ENCODE data around the gene BTG1.
"Not testable (repeated sequence)": the region's sequence is repeated elsewhere in the genome, so short reads cannot be mapped to it uniquely, and the experiment has no call there.

The BTG1 gene

DNA sequence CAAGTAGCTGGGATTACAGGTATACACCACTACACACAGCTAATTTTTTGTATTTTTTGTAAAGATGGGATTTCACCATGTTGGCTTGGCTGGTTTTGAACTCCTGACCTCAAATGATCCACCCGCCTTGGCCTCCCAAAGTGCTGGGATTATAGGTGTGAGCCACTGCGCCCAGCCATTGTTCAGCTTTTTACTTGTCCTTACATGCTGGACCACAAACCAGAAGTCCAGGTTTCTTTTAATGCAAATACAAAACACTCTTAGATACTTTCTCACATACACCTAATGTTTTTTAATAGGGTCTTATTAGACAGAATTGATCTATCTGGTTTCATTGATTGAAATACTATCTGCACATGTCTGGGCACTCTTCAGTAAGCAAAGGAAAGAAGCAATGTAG, 40.5 kb downstream of the BTG1 start:
- H3K4me3 ChIP-seq (ENCODE audit: low read depth, low read length) = no peak overlapping the region

DNA sequence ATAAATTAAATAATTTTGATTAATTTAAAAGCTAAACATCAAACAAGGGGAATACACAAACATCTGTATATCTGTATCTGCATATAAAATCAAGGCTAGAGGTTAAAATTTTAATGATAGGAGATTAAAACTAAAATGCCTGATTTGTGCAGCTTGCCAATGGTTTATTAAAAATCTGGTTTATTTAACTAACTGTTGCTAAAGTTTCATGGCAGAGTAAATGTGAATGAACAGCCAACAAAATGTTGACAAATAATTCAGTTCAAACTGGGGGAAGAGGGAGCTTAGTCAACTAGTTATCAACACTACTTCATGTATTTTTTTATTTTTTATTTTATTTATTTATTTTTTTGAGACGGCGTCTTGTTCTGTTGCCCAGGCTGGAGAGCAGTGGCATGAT, 43.0 kb downstream of the BTG1 start:
- H3K4me3 ChIP-seq (ENCODE audit: low read depth, low read length) = no peak overlapping the region

DNA sequence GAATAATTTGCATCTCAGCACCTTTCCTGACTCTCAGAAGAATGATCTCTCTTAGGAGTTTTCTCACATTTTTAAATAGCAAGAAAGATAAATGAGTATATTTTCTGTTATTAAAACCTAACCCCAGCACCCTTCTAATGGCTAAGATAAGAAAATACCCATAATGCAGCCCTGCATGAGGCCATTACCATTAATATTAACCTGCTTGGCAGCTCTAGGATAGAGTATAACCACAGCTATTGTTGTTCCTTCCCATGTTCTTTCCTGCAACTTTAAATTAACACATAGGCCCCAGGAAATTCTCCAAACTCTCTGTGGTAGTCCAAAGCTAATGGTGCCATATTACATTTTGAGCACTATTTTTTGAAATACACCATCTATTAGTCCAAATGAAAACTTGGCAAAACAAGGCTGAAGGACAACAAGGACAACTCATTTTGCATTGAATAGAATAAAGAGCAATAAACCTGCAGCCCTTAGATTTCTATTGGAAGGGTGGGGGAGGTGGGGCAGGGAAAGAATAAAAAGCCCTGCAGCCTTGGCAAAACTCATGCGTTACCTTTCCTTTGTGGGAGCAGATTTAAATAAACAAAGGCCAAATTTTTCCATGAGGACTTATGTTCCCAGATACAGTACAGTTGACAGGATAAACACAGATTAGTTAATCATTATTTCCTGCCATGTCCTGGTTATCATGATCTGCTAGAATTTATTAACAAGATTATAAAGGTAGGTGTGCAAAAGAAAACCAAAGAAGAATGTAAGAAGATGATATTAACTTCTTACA, 46.9 kb downstream of the BTG1 start:
- no peak overlapping the region for H3K4me3 ChIP-seq (ENCODE audit: low read depth, low read length)

GRCh38 chr12:92096346-92097136, 49.1 kb downstream of the BTG1 start:
- H3K4me3 ChIP-seq (ENCODE audit: low read depth, low read length) = no peak overlapping the region

DNA sequence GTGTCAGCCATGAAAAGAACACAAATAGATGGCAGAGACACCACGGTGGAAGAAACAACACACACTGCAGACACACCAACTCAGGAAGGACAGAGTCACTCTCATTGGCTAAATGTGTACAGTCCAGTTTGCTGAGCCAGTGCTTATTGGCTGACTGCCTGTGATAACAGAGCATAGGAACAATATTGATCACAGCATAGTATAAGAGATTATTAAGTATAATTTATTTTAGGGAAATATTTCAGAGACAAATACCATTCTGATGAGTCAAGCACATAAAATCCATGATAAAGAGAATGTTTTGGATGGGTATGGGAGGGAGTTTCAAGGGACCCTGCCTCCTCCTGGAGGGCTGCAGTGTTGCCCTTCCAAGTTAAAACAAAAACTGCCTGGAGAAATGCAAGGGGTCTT, 50.9 kb downstream of the BTG1 start:
- no peak overlapping the region for H3K4me3 ChIP-seq (ENCODE audit: low read depth, low read length)

- H3K4me3 ChIP-seq (ENCODE audit: low read depth, low read length) = not testable (repeated sequence)
Measured at GRCh38 chr12:92094301-92094700, 51.3 kb downstream of the BTG1 start.
